SK-N-SH treated with all-trans-retinoic acid at 6 μM for 48 hours (cell line): Measurements from ENCODE around the gene NAMPT.

Source experiments
- ATAC-seq: fragments of 200-7000 bp; cut with Tn5 transposase; 3 replicates; pipeline ENCODE4 v1.9.1; 2020; ENCODE audit warnings: mild to moderate bottlenecking, moderate library complexity
- ARNTL ChIP-seq: fragments of 450-650 bp; formaldehyde crosslinking; IDR thresholded peaks from 2 replicates; pipeline ENCODE4 v1.5.0; 2020; ENCODE audit warnings: low read depth, mild to moderate bottlenecking, moderate library complexity, borderline replicate concordance
- BACH2 ChIP-seq: fragments of 250-450 bp; sonication (Bioruptor Pico); IDR thresholded peaks from 2 replicates; pipeline ENCODE4 v1.9.0; 2021; ENCODE audit warnings: mild to moderate bottlenecking, borderline replicate concordance
- CSDC2 ChIP-seq: fragments of 250-450 bp; sonication (Bioruptor Pico); IDR thresholded peaks from 2 replicates; pipeline ENCODE4 v1.5.0; 2020; ENCODE audit warnings: mild to moderate bottlenecking, moderate library complexity
- ESRRG ChIP-seq: fragments of 250-450 bp; sonication (Bioruptor Pico); IDR thresholded peaks from 2 replicates; pipeline ENCODE4 v1.6.1; 2021; ENCODE audit warnings: mild to moderate bottlenecking
- GLIS3 ChIP-seq: fragments of 250-450 bp; sonication (Bioruptor Pico); IDR thresholded peaks from 2 replicates; pipeline ENCODE4 v1.5.0; 2020; ENCODE audit warnings: mild to moderate bottlenecking, moderate library complexity
- ISL1 ChIP-seq: fragments of 250-450 bp; sonication (Bioruptor Pico); IDR thresholded peaks from 2 replicates; pipeline ENCODE4 v2.1.2; 2022; ENCODE audit warnings: mild to moderate bottlenecking, moderate library complexity
- OSR1 ChIP-seq: fragments of 250-450 bp; sonication (Bioruptor Pico); IDR thresholded peaks from 2 replicates; pipeline ENCODE4 v1.8.0; 2022; ENCODE audit warnings: moderate library complexity, mild to moderate bottlenecking, inconsistent platforms
- SNAI2 ChIP-seq: fragments of 250-450 bp; sonication (Bioruptor Pico); IDR thresholded peaks from 2 replicates; pipeline ENCODE4 v1.5.0; 2020; ENCODE audit warnings: mild to moderate bottlenecking, moderate library complexity
- TCF4 ChIP-seq: fragments of 250-450 bp; sonication (Bioruptor Pico); IDR thresholded peaks from 2 replicates; pipeline ENCODE4 v1.8.0; 2021; ENCODE audit warnings: mild to moderate bottlenecking, moderate library complexity, borderline replicate concordance
- TOX ChIP-seq: fragments of 250-450 bp; sonication (Bioruptor Pico); IDR thresholded peaks from 2 replicates; pipeline ENCODE4 v1.8.0; 2021; ENCODE audit warnings: mild to moderate bottlenecking, moderate library complexity, borderline replicate concordance
- ZC3H10 ChIP-seq: fragments of 250-450 bp; sonication (Bioruptor Pico); IDR thresholded peaks from 2 replicates; pipeline ENCODE4 v1.5.1; 2021; ENCODE audit warnings: mild to moderate bottlenecking, moderate library complexity
- ZFP3 ChIP-seq: fragments of 250-450 bp; sonication (Bioruptor Pico); IDR thresholded peaks from 2 replicates; pipeline ENCODE4 v1.5.0; 2020; ENCODE audit warnings: mild to moderate bottlenecking, moderate library complexity
- ZFP30 ChIP-seq: fragments of 450-650 bp; formaldehyde crosslinking; IDR thresholded peaks from 2 replicates; pipeline ENCODE4 v1.5.0; 2022; ENCODE audit warnings: mild to moderate bottlenecking, moderate library complexity
- ZNF565 ChIP-seq: fragments of 450-650 bp; formaldehyde crosslinking; conservative IDR thresholded peaks from 2 replicates; pipeline ENCODE4 v1.5.0; 2020; ENCODE audit warnings: low read depth, mild to moderate bottlenecking, moderate library complexity
- ZNF70 ChIP-seq: fragments of 450-650 bp; formaldehyde crosslinking; IDR thresholded peaks from 2 replicates; pipeline ENCODE4 v1.5.0; 2020; ENCODE audit warnings: mild to moderate bottlenecking, moderate library complexity
- ZNF8 ChIP-seq: fragments of 450-650 bp; formaldehyde crosslinking; IDR thresholded peaks from 2 replicates; pipeline ENCODE4 v1.5.0; 2020; ENCODE audit warnings: mild to moderate bottlenecking, moderate library complexity
- TF ChIP-seq, protein P1 (sequence below): fragments of 250-450 bp; sonication (Bioruptor Pico); IDR thresholded peaks from 2 replicates; pipeline ENCODE4 v1.5.0; 2020; ENCODE audit warnings: mild to moderate bottlenecking, moderate library complexity
- TF ChIP-seq, protein P2 (sequence below): fragments of 250-450 bp; sonication (Bioruptor Pico); IDR thresholded peaks from 2 replicates; pipeline ENCODE4 v1.8.0; 2021; ENCODE audit warnings: low read depth, mild to moderate bottlenecking, moderate library complexity, borderline replicate concordance
- TF ChIP-seq, protein P3 (sequence below): fragments of 250-450 bp; sonication (Bioruptor Pico); IDR thresholded peaks from 2 replicates; pipeline ENCODE4 v1.5.1; 2020; ENCODE audit warnings: low read depth, mild to moderate bottlenecking, moderate library complexity
- TF ChIP-seq, protein P4 (sequence below): fragments of 250-450 bp; sonication (Bioruptor Pico); IDR thresholded peaks from 2 replicates; pipeline ENCODE4 v1.5.1; 2021; ENCODE audit warnings: mild to moderate bottlenecking, moderate library complexity
- TF ChIP-seq, protein P5 (sequence below): fragments of 250-450 bp; sonication (Bioruptor Pico); IDR thresholded peaks from 2 replicates; pipeline ENCODE4 v1.8.0; 2020; ENCODE audit warnings: mild to moderate bottlenecking, moderate library complexity, borderline replicate concordance

Gene NAMPT

DNA sequence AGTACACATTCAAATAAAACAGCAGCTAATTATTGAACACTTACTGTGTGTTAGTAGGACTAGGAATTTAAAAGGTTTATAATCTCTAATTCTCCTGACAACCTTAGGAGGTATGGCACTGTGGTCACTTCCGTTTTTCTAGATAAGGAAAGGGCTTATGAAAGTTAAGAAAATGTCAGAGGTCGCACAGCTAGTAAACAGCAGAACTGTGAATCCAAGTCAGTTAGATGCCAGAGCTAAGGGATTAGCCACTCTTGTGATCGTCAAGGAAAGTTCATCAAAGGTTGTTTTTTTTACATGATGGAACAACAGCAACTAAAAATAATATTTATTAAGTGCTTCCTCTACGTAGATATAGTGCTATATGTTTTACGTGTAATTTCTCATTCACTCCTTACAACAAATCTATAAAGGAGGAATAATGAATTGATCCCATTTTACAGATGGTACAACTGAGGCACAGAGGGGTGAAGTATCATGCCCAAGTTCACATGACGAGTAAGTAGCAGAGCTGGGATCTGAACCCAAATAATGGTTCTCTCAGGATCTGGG, 84.9 kb downstream of the NAMPT start:
- no peak for ATAC-seq
- TF ChIP-seq, protein P1, sequence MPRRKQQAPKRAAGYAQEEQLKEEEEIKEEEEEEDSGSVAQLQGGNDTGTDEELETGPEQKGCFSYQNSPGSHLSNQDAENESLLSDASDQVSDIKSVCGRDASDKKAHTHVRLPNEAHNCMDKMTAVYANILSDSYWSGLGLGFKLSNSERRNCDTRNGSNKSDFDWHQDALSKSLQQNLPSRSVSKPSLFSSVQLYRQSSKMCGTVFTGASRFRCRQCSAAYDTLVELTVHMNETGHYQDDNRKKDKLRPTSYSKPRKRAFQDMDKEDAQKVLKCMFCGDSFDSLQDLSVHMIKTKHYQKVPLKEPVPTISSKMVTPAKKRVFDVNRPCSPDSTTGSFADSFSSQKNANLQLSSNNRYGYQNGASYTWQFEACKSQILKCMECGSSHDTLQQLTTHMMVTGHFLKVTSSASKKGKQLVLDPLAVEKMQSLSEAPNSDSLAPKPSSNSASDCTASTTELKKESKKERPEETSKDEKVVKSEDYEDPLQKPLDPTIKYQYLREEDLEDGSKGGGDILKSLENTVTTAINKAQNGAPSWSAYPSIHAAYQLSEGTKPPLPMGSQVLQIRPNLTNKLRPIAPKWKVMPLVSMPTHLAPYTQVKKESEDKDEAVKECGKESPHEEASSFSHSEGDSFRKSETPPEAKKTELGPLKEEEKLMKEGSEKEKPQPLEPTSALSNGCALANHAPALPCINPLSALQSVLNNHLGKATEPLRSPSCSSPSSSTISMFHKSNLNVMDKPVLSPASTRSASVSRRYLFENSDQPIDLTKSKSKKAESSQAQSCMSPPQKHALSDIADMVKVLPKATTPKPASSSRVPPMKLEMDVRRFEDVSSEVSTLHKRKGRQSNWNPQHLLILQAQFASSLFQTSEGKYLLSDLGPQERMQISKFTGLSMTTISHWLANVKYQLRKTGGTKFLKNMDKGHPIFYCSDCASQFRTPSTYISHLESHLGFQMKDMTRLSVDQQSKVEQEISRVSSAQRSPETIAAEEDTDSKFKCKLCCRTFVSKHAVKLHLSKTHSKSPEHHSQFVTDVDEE (CRISPR knock-in tag): no peak
- TF ChIP-seq ZNF70 (CRISPR knock-in tag) (no peak), ZNF8 (CRISPR knock-in tag) (no peak), ARNTL (CRISPR knock-in tag) (no peak), ZNF565 (no peak), TOX (no peak), TCF4 (CRISPR knock-in tag) (no peak), CSDC2 (CRISPR knock-in tag) (no peak), ZFP30 (CRISPR knock-in tag) (no peak), ISL1 (CRISPR knock-in tag) (no peak), GLIS3 (CRISPR knock-in tag) (no peak), ZC3H10 (no peak), SNAI2 (no peak)
- TF ChIP-seq, protein P2, sequence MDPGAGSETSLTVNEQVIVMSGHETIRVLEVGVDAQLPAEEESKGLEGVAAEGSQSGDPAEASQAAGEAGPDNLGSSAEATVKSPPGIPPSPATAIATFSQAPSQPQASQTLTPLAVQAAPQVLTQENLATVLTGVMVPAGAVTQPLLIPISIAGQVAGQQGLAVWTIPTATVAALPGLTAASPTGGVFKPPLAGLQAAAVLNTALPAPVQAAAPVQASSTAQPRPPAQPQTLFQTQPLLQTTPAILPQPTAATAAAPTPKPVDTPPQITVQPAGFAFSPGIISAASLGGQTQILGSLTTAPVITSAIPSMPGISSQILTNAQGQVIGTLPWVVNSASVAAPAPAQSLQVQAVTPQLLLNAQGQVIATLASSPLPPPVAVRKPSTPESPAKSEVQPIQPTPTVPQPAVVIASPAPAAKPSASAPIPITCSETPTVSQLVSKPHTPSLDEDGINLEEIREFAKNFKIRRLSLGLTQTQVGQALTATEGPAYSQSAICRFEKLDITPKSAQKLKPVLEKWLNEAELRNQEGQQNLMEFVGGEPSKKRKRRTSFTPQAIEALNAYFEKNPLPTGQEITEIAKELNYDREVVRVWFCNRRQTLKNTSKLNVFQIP (CRISPR knock-in tag): no peak
- TF ChIP-seq, protein P3, sequence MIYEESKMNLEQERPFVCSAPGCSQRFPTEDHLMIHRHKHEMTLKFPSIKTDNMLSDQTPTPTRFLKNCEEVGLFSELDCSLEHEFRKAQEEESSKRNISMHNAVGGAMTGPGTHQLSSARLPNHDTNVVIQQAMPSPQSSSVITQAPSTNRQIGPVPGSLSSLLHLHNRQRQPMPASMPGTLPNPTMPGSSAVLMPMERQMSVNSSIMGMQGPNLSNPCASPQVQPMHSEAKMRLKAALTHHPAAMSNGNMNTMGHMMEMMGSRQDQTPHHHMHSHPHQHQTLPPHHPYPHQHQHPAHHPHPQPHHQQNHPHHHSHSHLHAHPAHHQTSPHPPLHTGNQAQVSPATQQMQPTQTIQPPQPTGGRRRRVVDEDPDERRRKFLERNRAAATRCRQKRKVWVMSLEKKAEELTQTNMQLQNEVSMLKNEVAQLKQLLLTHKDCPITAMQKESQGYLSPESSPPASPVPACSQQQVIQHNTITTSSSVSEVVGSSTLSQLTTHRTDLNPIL (CRISPR knock-in tag): no peak
- TF ChIP-seq, protein P4, sequence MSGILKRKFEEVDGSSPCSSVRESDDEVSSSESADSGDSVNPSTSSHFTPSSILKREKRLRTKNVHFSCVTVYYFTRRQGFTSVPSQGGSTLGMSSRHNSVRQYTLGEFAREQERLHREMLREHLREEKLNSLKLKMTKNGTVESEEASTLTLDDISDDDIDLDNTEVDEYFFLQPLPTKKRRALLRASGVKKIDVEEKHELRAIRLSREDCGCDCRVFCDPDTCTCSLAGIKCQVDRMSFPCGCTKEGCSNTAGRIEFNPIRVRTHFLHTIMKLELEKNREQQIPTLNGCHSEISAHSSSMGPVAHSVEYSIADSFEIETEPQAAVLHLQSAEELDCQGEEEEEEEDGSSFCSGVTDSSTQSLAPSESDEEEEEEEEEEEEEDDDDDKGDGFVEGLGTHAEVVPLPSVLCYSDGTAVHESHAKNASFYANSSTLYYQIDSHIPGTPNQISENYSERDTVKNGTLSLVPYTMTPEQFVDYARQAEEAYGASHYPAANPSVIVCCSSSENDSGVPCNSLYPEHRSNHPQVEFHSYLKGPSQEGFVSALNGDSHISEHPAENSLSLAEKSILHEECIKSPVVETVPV (CRISPR knock-in tag): no peak

DNA sequence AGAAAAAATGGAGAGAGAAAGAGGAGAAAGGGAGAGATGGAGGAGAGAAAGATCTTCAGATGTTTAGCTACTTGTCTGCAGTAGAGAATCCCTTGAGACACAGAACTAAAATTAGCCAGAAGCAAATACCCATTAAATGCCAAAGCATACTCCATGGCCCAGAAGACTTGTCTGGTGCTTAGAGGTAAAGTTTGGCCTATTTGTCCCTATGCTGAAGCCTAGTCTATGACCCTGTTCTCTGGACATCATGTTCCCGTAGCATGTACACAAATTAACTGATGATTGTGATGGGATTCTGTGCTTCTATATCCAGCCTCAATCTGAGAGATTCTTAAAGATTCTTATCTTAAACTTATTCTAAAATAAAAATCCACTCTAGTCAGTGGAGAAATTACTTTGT, 85.8 kb downstream of the NAMPT start:
- ATAC-seq: no peak
- TF ChIP-seq, protein P4 (CRISPR knock-in tag): no peak
- TF ChIP-seq ZFP3 (CRISPR knock-in tag): no peak
- no peak for TF ChIP-seq ISL1 (CRISPR knock-in tag)
- TF ChIP-seq CSDC2 (CRISPR knock-in tag): no peak
- no peak for TF ChIP-seq ZC3H10
- no peak for TF ChIP-seq TOX
- no peak for TF ChIP-seq ESRRG (CRISPR knock-in tag)
- no peak for TF ChIP-seq TCF4 (CRISPR knock-in tag)
- TF ChIP-seq, protein P3 (CRISPR knock-in tag): no peak
- TF ChIP-seq ZNF70 (CRISPR knock-in tag): no peak
- TF ChIP-seq, protein P5, sequence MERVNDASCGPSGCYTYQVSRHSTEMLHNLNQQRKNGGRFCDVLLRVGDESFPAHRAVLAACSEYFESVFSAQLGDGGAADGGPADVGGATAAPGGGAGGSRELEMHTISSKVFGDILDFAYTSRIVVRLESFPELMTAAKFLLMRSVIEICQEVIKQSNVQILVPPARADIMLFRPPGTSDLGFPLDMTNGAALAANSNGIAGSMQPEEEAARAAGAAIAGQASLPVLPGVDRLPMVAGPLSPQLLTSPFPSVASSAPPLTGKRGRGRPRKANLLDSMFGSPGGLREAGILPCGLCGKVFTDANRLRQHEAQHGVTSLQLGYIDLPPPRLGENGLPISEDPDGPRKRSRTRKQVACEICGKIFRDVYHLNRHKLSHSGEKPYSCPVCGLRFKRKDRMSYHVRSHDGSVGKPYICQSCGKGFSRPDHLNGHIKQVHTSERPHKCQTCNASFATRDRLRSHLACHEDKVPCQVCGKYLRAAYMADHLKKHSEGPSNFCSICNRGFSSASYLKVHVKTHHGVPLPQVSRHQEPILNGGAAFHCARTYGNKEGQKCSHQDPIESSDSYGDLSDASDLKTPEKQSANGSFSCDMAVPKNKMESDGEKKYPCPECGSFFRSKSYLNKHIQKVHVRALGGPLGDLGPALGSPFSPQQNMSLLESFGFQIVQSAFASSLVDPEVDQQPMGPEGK (CRISPR knock-in tag): no peak
- TF ChIP-seq ZNF8 (CRISPR knock-in tag): no peak
- TF ChIP-seq, protein P2 (CRISPR knock-in tag): no peak
- TF ChIP-seq ZNF565: no peak
- TF ChIP-seq OSR1: no peak
- no peak for TF ChIP-seq SNAI2
- no peak for TF ChIP-seq GLIS3 (CRISPR knock-in tag)
- TF ChIP-seq BACH2 (CRISPR knock-in tag): no peak
